ENCODE data around the gene SIRPG. TPM values are rescaled to one million over a fixed set of nuclear protein-coding genes. Genes with fewer than 3 reads are reported as not detected.
"Not testable (repeated sequence)": the region's sequence is repeated elsewhere in the genome, so short reads cannot be mapped to it uniquely, and the experiment has no call there.

Gene SIRPG
- total RNA-seq, 1 donor from 2014 or later: not detected

DNA sequence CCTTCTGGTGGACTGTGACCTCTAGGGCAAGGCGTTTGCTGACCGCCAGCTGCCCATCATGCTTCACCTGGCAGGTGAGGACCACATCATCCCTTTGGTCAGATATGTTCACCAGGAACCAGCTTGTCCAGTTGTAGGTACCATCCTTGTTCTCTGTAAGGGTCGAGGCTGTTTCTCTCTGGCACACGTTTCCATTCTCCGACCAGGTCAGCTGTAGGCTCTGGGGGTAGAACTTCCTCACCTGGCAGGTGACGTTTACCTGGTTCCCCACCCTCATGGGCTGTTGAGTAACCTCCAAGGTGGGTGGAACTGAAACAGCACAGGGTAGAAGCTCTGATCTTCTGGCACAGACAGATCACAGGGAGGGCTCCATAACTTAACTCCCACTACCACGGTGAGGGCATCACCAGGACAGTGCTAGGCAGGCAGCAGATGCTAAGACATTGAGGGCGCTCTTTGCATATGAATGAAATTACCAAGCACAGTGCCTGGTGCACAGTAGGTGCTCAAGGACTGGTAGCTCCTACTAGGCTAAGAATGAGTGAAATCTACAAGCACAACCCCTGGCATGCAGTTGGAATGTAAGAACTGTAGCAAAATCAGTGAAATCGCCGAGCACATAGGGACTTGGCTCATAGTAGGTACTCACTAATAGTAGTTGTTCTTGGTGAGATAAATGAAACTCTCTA, 22.1 kb downstream of the SIRPG start:
- no peak for DNase-seq

- no peak for DNase-seq
Observed at GRCh38 chr20:1633535-1633934, 24.0 kb downstream of the SIRPG start.

DNA sequence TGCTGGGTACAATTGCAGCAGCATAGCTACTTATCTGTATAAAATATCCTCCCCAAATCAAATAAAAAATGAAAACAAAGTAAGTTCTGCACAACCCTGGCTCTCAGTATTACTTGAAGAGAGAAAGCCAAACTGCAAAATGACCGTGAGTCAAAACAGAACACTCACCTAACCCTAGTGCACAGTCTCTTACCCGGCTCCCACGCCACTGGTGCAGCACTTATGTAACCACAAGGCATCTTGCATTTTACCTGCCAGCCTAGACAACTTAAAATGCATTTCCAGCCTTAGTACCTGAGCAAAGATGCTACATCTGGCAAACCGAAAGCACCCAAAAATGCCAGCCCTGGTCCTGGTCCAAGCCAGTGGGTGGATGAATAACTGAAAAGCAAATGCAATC, 25.4 kb downstream of the SIRPG start:
- no peak for DNase-seq

DNA sequence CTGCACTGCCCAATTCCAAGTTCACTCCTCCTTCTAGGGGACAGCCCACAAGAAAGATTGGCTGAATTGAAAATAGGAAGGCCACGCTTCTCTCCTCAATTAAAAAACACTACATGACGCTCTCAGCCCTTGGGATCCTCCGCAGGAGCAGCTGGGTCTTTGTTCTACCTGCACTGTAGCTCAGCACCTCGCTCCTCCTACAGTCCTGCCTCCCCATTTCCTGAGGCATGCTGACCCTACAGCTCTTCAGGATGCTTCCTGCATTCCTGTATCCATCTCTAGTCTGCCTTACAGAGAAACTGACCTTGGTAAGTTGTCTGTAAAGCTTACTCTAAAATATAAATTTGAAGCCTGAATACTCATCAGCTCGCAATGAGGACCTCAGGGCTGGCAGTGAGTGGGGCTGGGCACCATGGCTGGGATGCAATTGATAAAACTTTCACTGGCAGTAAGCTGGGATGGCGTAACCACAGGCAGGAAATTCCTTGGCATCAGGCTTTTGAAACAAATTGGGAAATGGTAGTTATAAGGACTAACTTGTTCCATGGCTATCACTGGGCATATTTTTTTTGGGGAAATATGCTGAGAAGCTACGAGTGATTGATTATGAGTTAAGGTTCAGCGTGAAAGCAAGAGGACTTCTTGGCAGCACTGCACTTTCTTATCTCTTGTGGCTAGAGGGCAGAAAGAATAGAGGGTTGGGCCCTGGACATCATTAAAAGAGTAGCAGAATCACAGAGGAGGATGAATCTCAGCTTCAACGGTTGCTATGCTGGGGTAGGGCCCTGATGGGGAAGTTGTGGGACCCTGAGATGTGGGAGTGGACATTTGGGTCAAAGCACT, 26.0 kb downstream of the SIRPG start:
- DNase-seq: no peak

DNA sequence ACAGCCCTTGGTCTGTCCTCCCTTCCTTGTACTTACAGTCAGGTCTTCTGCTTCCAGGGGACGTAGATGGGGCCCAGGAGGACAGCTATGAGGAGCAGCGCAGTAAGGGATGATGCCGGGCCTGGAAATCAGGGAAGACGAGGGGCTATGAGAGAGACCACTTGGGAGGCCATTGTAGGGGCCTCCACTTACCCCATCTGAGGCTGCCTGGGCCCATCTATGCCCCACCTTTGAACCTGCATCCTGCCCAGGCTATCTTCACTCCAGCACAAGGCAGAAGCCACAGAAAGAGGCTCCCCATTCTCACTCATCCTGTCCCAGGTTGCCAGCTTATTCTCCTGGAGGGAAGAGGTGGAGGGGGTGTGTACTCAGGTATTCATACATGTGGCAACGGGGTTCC, 27.4 kb downstream of the SIRPG start:
- no peak for DNase-seq

DNA sequence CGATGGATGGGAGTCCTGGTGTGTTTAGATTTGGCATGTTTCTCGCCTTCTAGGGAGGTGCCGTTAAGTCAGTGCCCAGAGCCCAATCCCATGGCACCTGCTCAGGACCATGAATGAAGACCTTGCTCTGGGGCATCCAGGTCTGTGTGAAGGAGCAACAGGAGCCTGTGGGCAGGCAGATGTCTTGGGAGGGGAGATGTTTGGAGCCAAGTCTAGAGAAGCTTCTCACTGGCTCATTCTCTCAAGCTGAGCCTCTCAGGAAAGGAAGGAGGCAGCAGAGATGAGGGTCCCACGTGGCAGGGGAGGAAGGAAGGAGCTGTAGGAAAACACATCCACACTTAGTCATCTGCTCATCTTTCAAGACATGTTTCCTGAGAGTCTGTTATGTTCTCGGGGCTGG, 28.3 kb downstream of the SIRPG start:
- DNase-seq: no peak

GRCh38 chr20:1628621-1629020, 29.0 kb downstream of the SIRPG start:
- DNase-seq: no peak

DNA sequence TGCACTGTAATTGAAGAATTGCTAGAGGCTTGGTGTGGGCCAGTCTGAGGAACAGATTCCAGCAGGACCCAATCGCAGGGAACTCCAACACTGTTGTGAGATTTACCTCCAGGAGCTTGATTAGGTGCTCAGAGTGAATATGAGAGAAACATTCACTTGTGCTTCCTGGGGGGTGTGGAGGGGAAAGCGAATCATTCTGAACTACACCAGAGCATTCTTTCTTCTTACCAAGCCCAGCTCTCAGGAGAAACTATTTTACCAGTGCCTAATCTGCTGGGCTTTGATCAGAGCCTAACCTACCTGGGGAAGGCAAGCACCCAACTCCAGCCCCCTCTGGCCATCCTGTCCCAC, 30.4 kb downstream of the SIRPG start:
- DNase-seq: no peak

GRCh38 chr20:1626528-1627199, 30.9 kb downstream of the SIRPG start:
- DNase-seq: no peak

- DNase-seq: no peak
Observed at GRCh38 chr20:1625083-1625690, 32.4 kb downstream of the SIRPG start.

- no peak for DNase-seq
Observed at GRCh38 chr20:1623501-1624205, 33.9 kb downstream of the SIRPG start.

DNA sequence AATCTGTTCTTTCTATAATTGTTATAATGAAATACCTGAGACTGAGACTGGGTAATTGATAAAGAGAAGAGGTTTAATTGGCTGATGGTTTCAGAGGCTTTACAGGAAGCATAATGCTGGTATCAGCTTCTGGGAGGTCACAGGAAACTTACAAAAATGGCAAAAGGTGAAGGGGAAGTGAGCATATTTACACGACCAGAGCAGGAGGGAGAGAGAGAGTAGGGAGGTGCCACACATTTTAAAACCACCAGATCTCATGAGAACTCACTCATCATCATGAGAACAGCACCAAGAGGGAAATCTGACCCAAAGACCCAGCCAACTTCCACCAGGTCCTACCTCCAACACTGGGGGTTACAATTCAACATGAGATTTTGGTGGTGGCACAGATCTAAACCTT, 35.1 kb downstream of the SIRPG start:
- no peak for DNase-seq

DNA sequence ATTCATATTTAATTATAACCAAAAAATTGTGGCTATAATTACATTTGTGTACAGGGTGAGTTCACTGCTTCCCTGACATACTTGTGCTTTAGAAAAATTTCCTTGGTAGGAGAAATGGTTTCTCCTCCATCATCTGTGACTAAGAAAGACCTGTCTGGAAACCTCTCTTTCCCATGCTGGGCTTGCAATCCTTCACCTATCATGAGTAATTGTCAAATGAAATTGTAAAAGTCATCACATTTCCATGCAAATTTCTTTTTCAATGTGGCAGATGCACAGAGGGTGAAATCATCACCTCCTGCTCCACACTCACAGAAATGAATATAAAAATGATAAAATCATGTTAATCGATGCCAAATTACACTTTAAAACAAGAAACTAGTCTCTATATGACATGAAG, 36.3 kb downstream of the SIRPG start:
- no peak for DNase-seq

- no peak for DNase-seq
Observed at GRCh38 chr20:1619861-1620444, 37.6 kb downstream of the SIRPG start, which contains the start of gene SIRPB1. Gene SIRPB1, minus strand, starts transcription at chr20:1620009. Its CDS starts 65 bp downstream, at chr20:1619944.

- DNase-seq: no peak
Observed at GRCh38 chr20:1618954-1619540, 38.5 kb downstream of the SIRPG start.

DNA sequence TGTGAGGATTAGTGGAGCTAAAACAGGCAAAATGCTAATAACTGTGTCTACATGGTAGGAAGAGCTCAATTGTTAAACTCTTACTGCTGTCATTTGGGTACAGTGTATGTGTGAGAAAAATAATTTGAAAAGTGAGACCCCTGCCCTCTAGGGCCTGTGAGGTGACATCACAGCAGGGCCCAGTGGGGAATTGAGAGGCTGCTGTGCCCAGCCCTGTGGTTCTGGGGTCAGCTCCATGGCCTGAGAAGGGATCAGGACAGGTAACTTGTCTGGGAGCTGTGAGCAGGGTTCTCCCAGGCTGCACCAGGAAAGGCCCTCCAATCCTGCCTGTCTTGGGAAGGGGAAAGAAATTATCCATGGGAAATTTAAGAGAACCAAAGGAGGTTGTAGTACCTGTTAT, 39.1 kb downstream of the SIRPG start:
- DNase-seq: no peak

DNA sequence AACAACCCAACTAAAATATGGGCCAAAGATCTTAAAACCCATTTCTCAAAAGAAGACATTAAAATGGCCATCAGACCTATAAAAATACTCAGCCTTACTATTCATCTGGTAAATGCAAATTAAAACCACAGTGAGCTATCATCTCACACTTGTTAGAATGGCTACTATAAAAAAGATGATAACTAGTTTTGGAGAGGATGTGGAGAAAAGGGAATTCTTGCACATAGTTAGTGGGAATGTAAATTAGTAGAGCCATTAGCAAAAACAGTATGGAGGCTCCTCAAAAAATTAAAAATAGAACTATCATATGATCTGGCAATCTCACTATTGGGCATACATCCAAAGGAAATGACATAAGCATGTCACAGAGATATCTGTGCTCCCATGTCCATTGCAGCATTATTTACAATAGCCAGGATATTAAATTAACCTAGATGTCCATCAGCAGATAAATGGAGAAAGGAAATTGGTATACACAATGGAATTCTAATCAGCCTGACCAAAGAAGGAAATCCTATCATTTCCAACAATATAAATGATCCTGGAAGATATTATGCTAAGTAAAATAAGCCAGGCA, 40.6 kb downstream of the SIRPG start:
- no peak for DNase-seq

DNA sequence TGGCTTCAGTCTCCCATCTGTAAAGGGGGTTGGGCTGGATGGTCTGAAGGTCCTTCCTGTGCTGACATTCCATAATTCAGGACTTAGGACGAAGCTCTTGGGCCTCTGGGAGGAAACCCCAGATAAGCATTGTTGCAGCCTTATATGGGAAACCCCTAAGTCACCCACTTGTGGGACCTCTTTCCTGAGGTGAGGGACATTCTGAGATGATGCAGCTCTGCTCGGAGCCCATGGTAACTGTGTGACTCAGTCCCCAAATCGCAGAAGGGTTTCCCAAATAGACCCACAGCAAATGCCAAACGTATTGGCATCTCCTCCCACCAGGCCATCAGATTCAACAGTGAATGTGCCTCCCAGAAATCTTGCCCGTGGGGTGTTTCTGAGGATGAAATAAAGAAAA, 47.2 kb downstream of the SIRPG start:
- DNase-seq: not testable (repeated sequence)

DNA sequence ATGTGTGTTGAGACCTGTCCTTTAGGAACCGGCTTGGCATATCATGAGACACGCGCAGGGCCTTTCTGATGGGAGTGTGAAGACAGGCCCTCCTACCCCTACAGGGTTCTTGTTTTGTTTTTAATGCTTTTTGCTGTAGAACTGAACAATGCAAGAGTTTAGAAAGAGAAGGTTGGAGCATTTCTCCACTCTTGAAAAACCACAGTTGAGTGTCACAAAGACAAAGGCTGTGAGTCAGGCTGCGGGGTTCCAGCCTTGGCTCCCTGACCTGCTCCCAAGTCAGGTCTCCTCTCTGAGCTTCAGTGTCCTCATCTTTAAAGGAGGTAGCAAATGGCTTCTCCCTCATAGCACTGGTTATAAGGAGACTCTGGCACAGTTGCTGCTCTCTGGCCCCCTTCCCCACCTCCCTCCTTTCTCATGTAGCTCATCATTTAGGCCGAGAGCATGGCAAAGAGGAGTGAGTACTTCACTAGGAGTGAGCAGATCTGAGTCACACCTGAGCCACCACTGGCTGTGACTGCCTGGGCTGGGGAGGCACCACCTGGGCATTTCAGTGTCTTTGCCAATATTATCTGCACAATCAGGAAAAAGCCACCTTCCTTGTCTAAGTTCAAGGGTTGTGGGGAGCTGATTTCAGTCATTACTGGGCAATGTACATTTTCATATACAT, 48.8 kb downstream of the SIRPG start:
- not testable (repeated sequence) for DNase-seq

DNA sequence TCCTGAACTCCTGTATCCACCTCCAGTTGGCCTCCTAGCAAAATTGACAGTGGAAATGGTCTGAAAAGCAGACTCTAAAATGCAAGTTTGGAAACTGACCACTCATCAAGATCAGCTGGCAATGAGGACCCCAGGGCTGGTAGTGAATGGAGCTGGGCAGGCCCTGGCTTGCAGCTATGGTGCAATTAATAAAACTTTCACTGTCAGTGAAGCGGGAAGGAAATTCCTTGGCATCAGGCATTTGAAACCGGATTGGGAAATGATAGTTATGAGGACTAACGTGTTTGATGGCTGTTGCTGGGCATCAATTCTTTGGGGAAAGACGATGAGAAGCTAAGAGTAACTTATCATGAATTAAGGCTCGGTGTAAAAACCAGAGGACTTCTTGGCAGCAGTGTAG, 56.8 kb downstream of the SIRPG start:
- no peak for DNase-seq

Measured in occipital lobe (tissue), 2 donors.